Measurements from ENCODE around the gene DRD3.

- TF ChIP-seq EZH2phosphoT487 (IDR thresholded peaks at IDR 0.05; ENCODE audit: insufficient read depth, low read depth) (no peak), EZH2 (IDR thresholded peaks at IDR 0.05; ENCODE audit: insufficient read depth, poor library complexity, severe bottlenecking) (no peak)
These were observed 2.4 kb downstream of the DRD3 start for GRCh38 chr3:114176487-114176886.

Measured in GM23248 (cell line).